ENCODE results near the gene PPP1R7.

Gene PPP1R7

DNA sequence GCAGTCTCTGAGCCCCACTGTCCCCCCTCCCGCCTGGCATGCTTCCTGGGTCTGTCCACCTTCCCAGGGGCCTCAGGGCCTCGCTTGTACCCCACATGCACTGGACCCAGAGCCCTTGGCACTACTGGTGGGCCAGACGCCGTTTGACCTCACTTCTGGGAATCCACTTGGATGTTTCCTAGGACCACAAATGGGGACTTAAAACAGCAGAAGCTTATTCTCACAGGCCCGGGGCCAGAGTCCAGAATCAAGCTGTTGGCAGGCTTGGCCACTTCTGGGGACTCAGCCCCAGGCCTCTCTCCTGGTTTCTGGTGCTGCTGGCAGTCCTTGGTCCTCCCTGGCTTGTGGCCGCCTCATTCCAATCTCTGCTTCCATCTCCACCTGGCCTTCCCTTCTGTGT, 57.8 kb downstream of the PPP1R7 start:
- Histone ChIP-seq H3K9me3 (ENCODE audit: control insufficient read depth, low read length) (no peaks in the 10 kb centered on the region), H3K4me3 (ENCODE audit: insufficient read depth, low read depth, low read length, poor library complexity, severe bottlenecking) (no peak overlapping the region), H3K4me1 (ENCODE audit: control insufficient read depth, insufficient read depth, low read length, poor library complexity, severe bottlenecking) (no peaks in the 10 kb centered on the region), H3K27ac (ENCODE audit: insufficient read depth, low read length, poor library complexity, severe bottlenecking) (no peak overlapping the region), H3K36me3 (ENCODE audit: control insufficient read depth, insufficient read depth, low read length) (no peaks in the 10 kb centered on the region), H3K27me3 (replicated peaks; ENCODE audit: control insufficient read depth, insufficient read depth, low read length, poor library complexity, severe bottlenecking) (no peaks in the 10 kb centered on the region)
- no peak for DNase-seq

DNA sequence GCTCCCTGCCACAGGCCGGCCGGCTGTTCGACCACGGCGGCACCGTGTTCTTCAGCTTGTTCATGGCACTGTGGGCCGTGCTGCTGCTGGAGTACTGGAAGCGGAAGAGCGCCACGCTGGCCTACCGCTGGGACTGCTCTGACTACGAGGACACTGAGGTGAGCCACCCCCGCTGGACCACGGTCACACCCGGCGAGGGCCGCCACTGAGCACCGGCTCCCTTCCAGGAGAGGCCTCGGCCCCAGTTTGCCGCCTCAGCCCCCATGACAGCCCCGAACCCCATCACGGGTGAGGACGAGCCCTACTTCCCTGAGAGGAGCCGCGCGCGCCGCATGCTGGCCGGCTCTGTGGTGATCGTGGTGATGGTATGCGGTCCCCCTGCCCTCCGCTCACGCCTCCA, 59.0 kb downstream of the PPP1R7 start:
- no peak overlapping the region for H3K27ac ChIP-seq (ENCODE audit: insufficient read depth, low read length, poor library complexity, severe bottlenecking)
- H3K9me3 ChIP-seq (ENCODE audit: control insufficient read depth, low read length) = no peaks in the 10 kb centered on the region
- H3K4me3 ChIP-seq (ENCODE audit: insufficient read depth, low read depth, low read length, poor library complexity, severe bottlenecking) = no peak overlapping the region
- H3K27me3 ChIP-seq (replicated peaks; ENCODE audit: control insufficient read depth, insufficient read depth, low read length, poor library complexity, severe bottlenecking) = no peaks in the 10 kb centered on the region
- no peak for DNase-seq
- H3K36me3 ChIP-seq (ENCODE audit: control insufficient read depth, insufficient read depth, low read length) = no peaks in the 10 kb centered on the region
- H3K4me1 ChIP-seq (ENCODE audit: control insufficient read depth, insufficient read depth, low read length, poor library complexity, severe bottlenecking) = no peaks in the 10 kb centered on the region

DNA sequence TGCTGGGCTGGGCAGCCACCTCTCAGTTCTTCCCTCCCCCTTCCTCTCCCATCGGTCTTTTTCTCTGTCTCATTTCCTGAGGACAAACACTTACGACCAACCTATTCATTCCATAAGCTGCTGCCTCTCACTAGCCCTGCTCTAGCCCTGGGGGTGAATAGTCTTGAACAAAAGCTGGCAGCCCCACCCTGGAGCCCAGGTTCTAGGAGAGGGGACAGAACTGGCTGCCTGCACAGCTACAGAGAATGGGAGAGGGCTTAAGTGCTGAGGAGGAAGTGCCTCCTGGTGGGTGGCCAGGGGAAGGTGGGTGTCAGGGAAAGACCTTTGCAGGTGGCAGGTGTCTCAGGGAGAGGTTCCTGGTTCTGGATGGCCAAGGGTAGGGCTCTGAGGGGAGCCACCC, 61.0 kb downstream of the PPP1R7 start:
- Histone ChIP-seq H3K36me3 (ENCODE audit: control insufficient read depth, insufficient read depth, low read length) (no peaks in the 10 kb centered on the region), H3K27ac (ENCODE audit: insufficient read depth, low read length, poor library complexity, severe bottlenecking) (no peak overlapping the region), H3K27me3 (replicated peaks; ENCODE audit: control insufficient read depth, insufficient read depth, low read length, poor library complexity, severe bottlenecking) (no peaks in the 10 kb centered on the region), H3K4me3 (ENCODE audit: insufficient read depth, low read depth, low read length, poor library complexity, severe bottlenecking) (no peak overlapping the region), H3K4me1 (ENCODE audit: control insufficient read depth, insufficient read depth, low read length, poor library complexity, severe bottlenecking) (no peaks in the 10 kb centered on the region), H3K9me3 (ENCODE audit: control insufficient read depth, low read length) (no peaks in the 10 kb centered on the region)
- DNase-seq = no peak

DNA sequence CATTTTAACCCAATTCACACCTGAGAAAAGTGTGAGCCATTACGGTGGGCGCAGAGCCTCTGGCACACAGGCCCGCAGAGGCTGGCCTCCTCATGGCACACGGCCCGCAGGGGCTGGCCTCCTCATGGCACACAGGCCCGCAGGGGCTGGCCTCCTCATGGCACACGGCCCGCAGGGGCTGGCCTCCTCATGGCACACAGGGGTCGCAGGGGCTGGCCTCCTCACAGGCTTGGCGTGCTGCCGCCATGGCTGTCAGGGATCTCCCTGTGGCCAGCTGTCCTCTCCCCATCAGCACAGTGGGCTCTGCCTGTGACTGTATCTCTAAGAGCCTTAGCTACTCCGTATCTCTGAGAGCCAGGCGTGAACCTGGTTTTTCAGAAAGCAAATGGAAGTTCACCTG, 62.8 kb downstream of the PPP1R7 start:
- no peaks in the 10 kb centered on the region for H3K27me3 ChIP-seq (replicated peaks; ENCODE audit: control insufficient read depth, insufficient read depth, low read length, poor library complexity, severe bottlenecking)
- no peak for DNase-seq
- H3K36me3 ChIP-seq (ENCODE audit: control insufficient read depth, insufficient read depth, low read length) = no peaks in the 10 kb centered on the region
- H3K4me3 ChIP-seq (ENCODE audit: insufficient read depth, low read depth, low read length, poor library complexity, severe bottlenecking) = no peak overlapping the region
- H3K4me1 ChIP-seq (ENCODE audit: control insufficient read depth, insufficient read depth, low read length, poor library complexity, severe bottlenecking) = peaks cover 4% of the 10 kb centered on the region
- H3K27ac ChIP-seq (ENCODE audit: insufficient read depth, low read length, poor library complexity, severe bottlenecking) = no peak overlapping the region
- no peaks in the 10 kb centered on the region for H3K9me3 ChIP-seq (ENCODE audit: control insufficient read depth, low read length)

DNA sequence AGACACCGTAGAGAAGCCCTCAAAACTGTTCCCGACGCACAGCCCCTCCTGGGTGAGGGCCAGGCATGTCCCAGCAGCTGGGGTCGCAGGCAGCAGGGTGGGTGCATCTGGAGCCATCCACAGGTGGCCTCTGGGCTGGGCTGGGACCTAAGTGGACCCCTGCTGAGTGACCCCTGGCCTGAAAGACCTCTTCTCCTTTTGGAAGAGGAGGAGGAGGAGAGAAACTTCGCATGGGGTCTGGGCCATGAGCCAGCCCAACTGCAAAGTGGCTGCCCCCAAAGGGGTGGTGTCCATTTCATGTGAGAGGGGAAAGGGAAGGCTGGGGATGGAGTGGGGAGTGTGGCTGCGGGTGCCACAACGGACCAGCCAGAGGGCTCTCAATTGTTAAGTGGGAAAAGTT, 63.3 kb downstream of the PPP1R7 start:
- DNase-seq = no peak
- H3K27me3 ChIP-seq (replicated peaks; ENCODE audit: control insufficient read depth, insufficient read depth, low read length, poor library complexity, severe bottlenecking) = no peaks in the 10 kb centered on the region
- no peak overlapping the region for H3K4me3 ChIP-seq (ENCODE audit: insufficient read depth, low read depth, low read length, poor library complexity, severe bottlenecking)
- H3K9me3 ChIP-seq (ENCODE audit: control insufficient read depth, low read length) = no peaks in the 10 kb centered on the region
- H3K27ac ChIP-seq (ENCODE audit: insufficient read depth, low read length, poor library complexity, severe bottlenecking) = no peak overlapping the region
- H3K4me1 ChIP-seq (ENCODE audit: control insufficient read depth, insufficient read depth, low read length, poor library complexity, severe bottlenecking) = peaks cover 4% of the 10 kb centered on the region
- no peaks in the 10 kb centered on the region for H3K36me3 ChIP-seq (ENCODE audit: control insufficient read depth, insufficient read depth, low read length)

DNA sequence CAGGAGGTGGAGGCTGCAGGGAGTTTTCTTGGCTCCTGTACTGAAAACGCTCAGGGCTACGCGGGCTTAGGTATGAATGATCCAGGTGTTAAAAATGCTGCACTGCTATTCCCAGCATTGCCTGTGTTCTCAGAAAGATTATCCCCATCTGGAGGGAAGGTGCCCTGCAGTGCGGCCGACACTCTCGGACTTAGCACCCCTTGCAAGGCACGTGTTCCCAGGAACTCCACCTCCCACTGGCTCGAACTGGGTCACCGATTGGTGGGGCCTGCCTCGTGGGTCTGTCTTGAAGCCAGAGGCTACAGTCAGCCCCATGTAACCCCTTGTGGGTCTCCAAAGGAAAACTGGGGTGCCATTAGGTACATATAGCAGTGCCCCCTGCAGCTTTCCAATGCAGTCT, 63.9 kb downstream of the PPP1R7 start:
- Histone ChIP-seq H3K9me3 (ENCODE audit: control insufficient read depth, low read length) (no peaks in the 10 kb centered on the region), H3K36me3 (ENCODE audit: control insufficient read depth, insufficient read depth, low read length) (no peaks in the 10 kb centered on the region), H3K4me1 (ENCODE audit: control insufficient read depth, insufficient read depth, low read length, poor library complexity, severe bottlenecking) (peaks cover 4% of the 10 kb centered on the region), H3K4me3 (ENCODE audit: insufficient read depth, low read depth, low read length, poor library complexity, severe bottlenecking) (no peak overlapping the region), H3K27me3 (replicated peaks; ENCODE audit: control insufficient read depth, insufficient read depth, low read length, poor library complexity, severe bottlenecking) (no peaks in the 10 kb centered on the region), H3K27ac (ENCODE audit: insufficient read depth, low read length, poor library complexity, severe bottlenecking) (no peak overlapping the region)
- no peak for DNase-seq

DNA sequence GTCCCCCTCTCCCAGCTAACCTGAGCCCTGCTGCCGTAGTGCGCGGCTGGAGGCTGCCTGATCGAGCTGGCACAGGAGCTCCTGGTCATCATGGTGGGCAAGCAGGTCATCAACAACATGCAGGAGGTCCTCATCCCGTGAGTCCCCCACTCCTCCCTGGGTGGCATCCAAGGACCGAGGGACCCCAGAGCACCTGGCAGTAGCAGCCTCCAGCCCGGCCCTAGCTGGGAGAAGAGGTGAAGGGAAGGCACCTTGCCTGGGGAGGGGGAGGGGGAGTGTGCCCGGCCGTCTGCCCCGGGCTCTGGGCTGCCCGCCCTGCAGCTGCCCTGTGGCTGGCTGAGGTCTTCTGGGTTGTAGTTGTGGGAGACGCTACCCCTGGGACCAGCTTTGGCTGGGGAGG, 64.5 kb downstream of the PPP1R7 start:
- Histone ChIP-seq H3K4me1 (ENCODE audit: control insufficient read depth, insufficient read depth, low read length, poor library complexity, severe bottlenecking) (peaks cover 4% of the 10 kb centered on the region), H3K4me3 (ENCODE audit: insufficient read depth, low read depth, low read length, poor library complexity, severe bottlenecking) (no peak overlapping the region), H3K9me3 (ENCODE audit: control insufficient read depth, low read length) (no peaks in the 10 kb centered on the region), H3K36me3 (ENCODE audit: control insufficient read depth, insufficient read depth, low read length) (no peaks in the 10 kb centered on the region), H3K27me3 (replicated peaks; ENCODE audit: control insufficient read depth, insufficient read depth, low read length, poor library complexity, severe bottlenecking) (no peaks in the 10 kb centered on the region), H3K27ac (ENCODE audit: insufficient read depth, low read length, poor library complexity, severe bottlenecking) (no peak overlapping the region)
- no peak for DNase-seq

DNA sequence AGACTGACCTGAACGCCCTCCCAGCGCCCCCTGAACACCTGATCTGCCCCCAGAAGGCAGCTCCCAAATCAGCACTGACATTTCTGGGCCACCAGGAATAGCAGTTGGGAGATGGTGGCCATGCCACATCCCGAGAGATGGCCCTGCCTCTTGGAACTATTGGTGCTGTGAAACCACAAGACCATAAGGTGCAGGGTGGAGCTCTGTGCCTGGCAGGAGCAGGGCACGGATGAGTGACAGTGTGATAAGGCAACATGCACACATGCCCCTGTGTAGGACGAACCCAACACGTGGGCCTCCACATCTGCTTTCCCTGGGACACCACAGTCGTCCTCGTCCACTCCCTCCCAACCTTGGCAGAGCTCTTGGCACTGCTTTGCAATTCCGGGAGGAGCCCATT, 65.2 kb downstream of the PPP1R7 start:
- no peaks in the 10 kb centered on the region for H3K36me3 ChIP-seq (ENCODE audit: control insufficient read depth, insufficient read depth, low read length)
- peaks cover 4% of the 10 kb centered on the region for H3K4me1 ChIP-seq (ENCODE audit: control insufficient read depth, insufficient read depth, low read length, poor library complexity, severe bottlenecking)
- H3K4me3 ChIP-seq (ENCODE audit: insufficient read depth, low read depth, low read length, poor library complexity, severe bottlenecking) = no peak overlapping the region
- DNase-seq = no peak
- no peaks in the 10 kb centered on the region for H3K9me3 ChIP-seq (ENCODE audit: control insufficient read depth, low read length)
- no peaks in the 10 kb centered on the region for H3K27me3 ChIP-seq (replicated peaks; ENCODE audit: control insufficient read depth, insufficient read depth, low read length, poor library complexity, severe bottlenecking)
- no peak overlapping the region for H3K27ac ChIP-seq (ENCODE audit: insufficient read depth, low read length, poor library complexity, severe bottlenecking)

DNA sequence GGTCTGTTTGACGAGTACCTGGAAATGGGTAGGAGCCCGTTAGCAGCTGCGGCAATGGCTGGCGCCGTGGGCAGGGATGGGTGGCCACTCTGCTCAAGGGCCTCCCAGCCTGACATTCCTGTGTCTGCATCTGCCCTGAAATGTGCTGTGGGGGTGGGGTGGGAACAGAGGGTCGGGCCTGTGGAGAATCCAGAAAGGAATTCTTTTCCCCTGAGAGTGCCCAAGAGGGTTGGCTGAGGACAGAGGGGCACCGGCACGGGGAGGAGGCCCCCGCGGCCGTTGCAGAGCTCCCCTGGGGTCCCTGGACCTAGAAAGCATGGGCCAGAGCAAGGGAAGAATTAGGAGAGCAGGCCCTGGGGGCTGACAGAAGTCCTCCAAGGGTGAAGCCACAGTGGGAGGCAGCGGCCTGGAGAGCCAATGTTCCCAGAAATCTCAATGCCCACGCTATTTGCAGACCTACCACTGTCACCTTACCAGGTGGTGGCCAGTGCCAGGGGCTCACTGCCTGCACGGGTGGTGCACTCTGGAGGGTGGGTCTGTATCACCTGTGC, 66.0 kb downstream of the PPP1R7 start:
- Histone ChIP-seq H3K27ac (ENCODE audit: insufficient read depth, low read length, poor library complexity, severe bottlenecking) (no peak overlapping the region), H3K4me3 (ENCODE audit: insufficient read depth, low read depth, low read length, poor library complexity, severe bottlenecking) (no peak overlapping the region), H3K4me1 (ENCODE audit: control insufficient read depth, insufficient read depth, low read length, poor library complexity, severe bottlenecking) (peaks cover 4% of the 10 kb centered on the region), H3K9me3 (ENCODE audit: control insufficient read depth, low read length) (no peaks in the 10 kb centered on the region), H3K36me3 (ENCODE audit: control insufficient read depth, insufficient read depth, low read length) (no peaks in the 10 kb centered on the region), H3K27me3 (replicated peaks; ENCODE audit: control insufficient read depth, insufficient read depth, low read length, poor library complexity, severe bottlenecking) (no peaks in the 10 kb centered on the region)
- no peak for DNase-seq

DNA sequence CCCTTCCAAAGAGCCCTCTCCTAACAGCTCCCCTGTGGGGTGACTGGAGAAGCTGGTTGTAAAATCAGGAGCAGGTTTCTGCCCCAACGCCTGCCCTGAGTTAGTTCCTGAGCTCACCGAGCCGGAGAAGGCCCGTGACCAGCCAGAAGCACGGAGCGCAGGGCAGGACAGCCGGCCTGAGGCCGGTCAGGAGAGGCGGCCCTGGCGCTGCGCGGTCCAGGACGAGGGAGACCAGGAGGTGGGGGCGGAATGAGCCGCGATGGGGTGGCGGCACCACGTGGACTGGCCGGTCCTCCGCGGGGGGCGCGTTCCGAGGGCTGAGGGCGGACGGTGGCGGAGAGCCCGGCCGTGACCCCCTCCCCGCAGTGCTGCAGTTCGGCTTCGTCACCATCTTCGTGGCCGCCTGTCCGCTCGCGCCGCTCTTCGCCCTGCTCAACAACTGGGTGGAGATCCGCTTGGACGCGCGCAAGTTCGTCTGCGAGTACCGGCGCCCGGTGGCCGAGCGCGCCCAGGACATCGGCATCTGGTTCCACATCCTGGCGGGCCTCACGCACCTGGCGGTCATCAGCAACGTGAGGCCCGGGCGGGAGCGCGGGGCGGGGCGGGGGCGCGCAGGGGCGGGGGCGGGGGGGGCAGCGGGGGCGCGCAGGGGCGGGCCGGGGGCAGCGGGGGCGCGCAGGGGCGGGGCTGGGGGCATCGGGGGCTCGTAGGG, 67.2 kb downstream of the PPP1R7 start:
- H3K9me3 ChIP-seq (ENCODE audit: control insufficient read depth, low read length) = no peaks in the 10 kb centered on the region
- H3K27me3 ChIP-seq (replicated peaks; ENCODE audit: control insufficient read depth, insufficient read depth, low read length, poor library complexity, severe bottlenecking) = no peaks in the 10 kb centered on the region
- H3K4me3 ChIP-seq (ENCODE audit: insufficient read depth, low read depth, low read length, poor library complexity, severe bottlenecking) = peak overlapping the region; percentile 39
- H3K27ac ChIP-seq (ENCODE audit: insufficient read depth, low read length, poor library complexity, severe bottlenecking) = no peak overlapping the region
- H3K4me1 ChIP-seq (ENCODE audit: control insufficient read depth, insufficient read depth, low read length, poor library complexity, severe bottlenecking) = peaks cover 4% of the 10 kb centered on the region
- peak in 2 of 3 donors; percentile 9 to 16 for DNase-seq
- no peaks in the 10 kb centered on the region for H3K36me3 ChIP-seq (ENCODE audit: control insufficient read depth, insufficient read depth, low read length)

Measured in effector memory CD4-positive, alpha-beta T cell (primary cell).